Hepatic stellate cell (primary cell): ENCODE data around the gene PEX11B.

Source experiments
- DNase-seq: peaks from one replicate; pipeline ENCODE4 v3.0.0; 2011; ENCODE audit warnings: low spot score

Gene PEX11B, protein sequence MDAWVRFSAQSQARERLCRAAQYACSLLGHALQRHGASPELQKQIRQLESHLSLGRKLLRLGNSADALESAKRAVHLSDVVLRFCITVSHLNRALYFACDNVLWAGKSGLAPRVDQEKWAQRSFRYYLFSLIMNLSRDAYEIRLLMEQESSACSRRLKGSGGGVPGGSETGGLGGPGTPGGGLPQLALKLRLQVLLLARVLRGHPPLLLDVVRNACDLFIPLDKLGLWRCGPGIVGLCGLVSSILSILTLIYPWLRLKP

DNA sequence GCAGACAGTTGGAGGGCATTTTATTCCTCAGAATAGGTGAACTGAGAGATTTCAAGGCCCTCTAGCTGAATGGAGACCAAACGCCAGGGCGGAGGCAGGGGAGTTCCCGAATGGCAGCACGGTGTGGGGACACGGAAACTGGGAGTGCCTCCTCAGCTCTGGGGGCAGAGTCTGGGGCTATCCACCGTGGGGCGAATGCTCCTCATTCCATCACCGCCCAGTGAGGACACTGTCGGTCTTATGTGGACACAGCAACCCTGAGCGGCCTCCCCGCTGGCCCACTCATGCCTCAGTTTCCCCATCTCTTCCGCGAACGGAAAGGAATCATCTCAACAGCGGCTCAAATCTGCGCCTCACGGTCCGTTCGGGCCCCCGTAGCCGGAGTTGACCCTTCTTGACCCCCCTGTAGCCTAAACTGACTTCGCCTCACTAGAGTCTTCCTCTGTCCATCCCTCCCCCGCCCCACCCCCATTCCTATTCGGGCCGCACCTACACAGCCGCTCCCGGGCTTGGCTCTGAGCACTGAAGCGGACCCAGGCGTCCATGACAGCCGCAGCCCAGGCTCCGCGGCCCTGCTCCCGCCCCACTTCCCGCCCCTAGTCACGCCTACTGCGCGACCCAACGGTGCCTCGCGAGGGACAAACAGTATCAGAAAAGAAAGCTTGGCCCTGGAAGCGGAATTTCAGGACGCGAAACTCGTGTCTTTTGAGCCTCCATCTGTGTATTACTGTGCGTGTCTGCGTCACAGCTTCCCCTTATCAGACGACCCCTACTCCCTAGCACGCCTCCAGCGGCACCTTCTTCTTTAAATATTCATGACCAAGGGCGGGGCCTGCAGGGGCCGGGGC lies at the start of gene PEX11B:
Gene PEX11B, minus strand, starts transcription at position 574 of the 848 bp plus-strand sequence. Its CDS starts 29 bp downstream, at position 545.
- peak; percentile 82 for DNase-seq

DNA sequence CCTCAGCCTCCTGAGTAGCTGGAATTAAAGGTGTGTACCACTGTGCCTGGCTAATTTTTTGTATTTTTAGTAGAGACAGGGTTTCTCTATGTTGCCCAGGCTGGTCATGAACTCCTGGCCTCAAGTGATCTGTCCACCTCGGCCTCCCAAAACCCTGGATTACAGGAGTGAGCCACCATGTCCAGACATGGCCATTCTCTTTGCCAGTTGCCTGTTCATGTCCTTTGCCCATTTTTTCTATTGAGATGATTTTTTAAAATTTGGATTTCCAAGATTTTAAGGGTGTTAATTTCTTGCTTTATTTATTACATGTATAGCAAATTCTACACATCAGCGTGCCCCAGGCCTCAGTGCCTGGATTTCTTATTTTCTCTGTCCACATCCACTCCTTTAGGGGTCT lies 48.8 kb upstream of the PEX11B start:
- no peak for DNase-seq

- no peak for DNase-seq
These were observed 46.7 kb upstream of the PEX11B start for GRCh38 chr1:145965119-145965744.

- peak; percentile 94 for DNase-seq
These were observed 46.0 kb upstream of the PEX11B start, which contains the start of the genes ANKRD34A and POLR3GL for GRCh38 chr1:145964328-145965118. Gene ANKRD34A (minus strand): TSS chr1:145964575. CDS start chr1:145961759, 2,816 bp downstream. Gene POLR3GL (plus strand): TSS chr1:145964690. CDS start chr1:145974866, 10,176 bp downstream.

- DNase-seq: peak; percentile 77
These were observed 44.9 kb upstream of the PEX11B start for GRCh38 chr1:145963265-145964019.

DNA sequence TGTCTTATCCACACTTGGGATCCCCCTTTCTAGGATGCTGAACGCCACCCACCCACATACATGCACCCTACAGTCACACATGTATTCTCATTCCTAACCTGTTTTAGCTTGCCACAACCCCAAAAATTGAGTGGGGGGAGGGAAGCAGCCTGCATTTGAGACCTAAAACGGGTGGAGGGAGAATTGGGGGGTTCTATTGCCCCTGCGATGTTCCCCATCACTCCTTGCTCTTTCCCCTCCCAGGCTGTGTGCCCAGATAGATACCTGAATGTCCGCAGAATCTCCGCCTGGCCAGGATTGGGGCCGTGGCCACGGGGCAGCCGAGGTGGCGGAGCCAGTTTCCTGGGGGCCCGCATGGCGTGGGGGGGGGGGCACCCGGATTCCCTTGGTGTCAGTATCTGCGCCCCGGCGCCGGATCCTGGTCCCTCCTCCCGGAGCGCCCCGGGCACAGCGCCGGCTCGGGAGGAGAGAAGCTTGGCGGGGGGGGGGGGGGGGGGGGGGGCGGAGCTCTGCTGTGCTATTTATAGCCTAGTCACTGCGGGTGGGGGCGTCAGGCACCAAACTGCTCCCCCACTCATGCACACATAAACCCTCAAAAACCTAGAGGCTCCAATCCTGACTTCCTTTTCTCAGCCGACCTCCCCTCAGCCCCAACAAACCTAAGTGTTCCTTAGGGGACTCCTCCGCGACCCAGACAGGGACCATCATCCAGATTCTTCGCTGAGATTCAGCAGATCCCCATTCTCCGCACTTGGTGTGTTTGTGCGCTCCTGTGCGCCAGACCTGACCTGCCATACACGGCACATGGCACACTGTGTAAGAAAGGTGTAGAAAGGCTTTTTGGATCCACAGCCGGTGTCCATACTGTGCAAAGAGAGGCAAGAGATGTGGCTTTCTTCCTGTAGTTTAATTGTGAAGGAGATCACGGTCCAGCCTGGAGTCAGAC lies 43.9 kb upstream of the PEX11B start:
- DNase-seq: peak; percentile 74

DNA sequence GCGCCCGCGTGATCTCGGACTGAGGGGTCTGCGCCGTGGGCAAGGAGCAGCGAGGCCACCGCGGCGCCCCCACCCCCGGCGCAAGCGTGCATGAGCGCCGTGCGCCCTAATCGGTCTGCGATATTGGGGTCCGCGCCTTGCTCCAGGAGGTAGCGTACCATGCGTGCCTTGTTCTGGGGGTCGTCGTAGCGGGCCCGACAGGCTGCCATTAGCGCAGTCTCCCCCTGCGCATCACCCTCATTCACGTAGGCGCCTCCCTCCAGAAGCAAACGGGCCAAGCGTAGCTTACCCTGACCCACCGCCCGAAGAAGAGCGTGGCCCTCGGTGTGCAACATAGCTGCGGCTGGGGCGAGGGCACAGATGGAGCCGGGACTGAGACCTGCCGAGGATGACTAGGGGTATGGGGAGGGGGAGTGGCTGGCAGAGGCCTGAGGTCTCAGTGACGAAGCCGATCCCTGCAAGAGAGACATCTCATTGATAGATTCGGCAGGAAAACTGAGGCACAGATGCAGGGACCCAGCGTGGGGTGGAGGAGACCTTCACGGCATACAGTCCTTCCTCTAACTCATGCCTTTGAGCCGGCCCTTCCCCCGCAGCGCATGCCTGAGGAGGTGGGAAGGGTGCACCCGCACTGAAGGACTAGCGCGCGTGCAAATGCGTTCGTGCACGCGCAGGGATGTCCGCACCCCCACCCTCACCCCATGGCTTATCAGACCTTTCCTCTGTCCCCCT lies 43.1 kb upstream of the PEX11B start:
- peak; percentile 60 for DNase-seq

- DNase-seq: no peak
These were observed 42.5 kb upstream of the PEX11B start for GRCh38 chr1:145961109-145961424.

- peak; percentile 86 for DNase-seq
These were observed 42.1 kb upstream of the PEX11B start for GRCh38 chr1:145960468-145961108.

- no peak for DNase-seq
These were observed 41.5 kb upstream of the PEX11B start for GRCh38 chr1:145959957-145960467.

DNA sequence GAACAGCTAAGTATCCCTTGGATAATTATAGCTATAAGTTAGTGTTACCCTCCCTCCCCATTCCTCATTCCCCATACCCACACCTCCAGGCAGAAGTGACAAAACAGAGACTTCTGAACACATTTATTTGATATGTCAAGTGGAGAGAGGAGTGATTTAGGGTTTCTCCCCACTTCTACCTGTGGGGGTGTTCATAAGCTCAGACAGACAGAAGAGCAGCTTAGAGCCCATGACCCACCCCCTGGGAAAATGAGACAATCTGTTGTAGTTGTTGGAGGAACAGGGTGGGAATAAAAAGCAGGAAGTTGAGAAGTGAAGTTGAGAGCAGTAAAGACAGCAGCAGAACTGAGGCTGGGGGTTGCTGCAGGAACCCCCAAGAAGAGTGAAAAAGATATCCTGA lies 40.8 kb upstream of the PEX11B start:
- DNase-seq: no peak

- DNase-seq: no peak
These were observed 40.2 kb upstream of the PEX11B start for GRCh38 chr1:145958734-145959133.

- DNase-seq: peak; percentile 98
These were observed 39.2 kb upstream of the PEX11B start, which contains the start of gene LIX1L for GRCh38 chr1:145957443-145958319. Gene LIX1L (minus strand): TSS chr1:145958017. CDS start chr1:145957927, 90 bp downstream.

GRCh38 chr1:145956781-145957442 lies 38.4 kb upstream of the PEX11B start:
- DNase-seq: no peak

DNA sequence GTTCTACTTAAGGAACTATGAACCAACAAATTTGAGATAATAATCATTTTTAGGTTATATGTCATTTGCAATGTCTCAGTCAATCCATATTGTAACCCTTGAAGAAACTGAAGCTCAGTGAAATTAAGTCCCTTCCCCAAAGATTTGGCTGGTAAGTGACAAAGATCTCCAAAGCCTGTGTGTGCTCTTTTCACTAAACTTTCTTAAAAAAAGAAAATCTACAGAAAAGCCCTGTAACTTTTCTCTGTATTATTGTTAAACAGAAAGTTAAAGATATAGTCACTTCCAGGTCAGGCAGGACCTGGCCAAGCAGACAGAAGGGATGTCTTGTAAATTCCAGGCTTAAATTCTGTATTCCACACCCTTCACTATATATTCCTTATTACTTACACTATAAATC lies 37.8 kb upstream of the PEX11B start:
- no peak for DNase-seq

GRCh38 chr1:145955436-145955835 lies 36.9 kb upstream of the PEX11B start:
- DNase-seq: no peak

DNA sequence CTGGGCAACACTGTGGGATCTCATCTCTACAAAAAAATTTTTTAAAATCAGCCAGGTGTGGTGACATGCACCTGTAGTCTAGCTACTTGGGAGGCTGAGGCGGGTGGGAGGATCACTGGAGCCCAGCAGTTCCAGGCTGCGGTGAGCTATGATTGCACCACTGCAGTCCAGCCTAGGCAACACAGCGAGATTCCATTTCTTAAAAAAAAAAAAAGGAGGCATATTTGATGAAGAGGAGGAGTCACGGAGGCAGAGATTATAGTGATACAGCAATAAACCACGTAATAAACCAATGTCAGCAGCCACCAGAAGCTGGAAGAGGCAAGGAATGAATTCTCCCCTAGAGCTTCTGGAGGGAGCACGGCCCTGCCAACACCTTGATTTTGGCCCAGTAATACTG lies 35.3 kb upstream of the PEX11B start:
- no peak for DNase-seq
